Measurements from ENCODE around the gene ADGRG3.

DNA sequence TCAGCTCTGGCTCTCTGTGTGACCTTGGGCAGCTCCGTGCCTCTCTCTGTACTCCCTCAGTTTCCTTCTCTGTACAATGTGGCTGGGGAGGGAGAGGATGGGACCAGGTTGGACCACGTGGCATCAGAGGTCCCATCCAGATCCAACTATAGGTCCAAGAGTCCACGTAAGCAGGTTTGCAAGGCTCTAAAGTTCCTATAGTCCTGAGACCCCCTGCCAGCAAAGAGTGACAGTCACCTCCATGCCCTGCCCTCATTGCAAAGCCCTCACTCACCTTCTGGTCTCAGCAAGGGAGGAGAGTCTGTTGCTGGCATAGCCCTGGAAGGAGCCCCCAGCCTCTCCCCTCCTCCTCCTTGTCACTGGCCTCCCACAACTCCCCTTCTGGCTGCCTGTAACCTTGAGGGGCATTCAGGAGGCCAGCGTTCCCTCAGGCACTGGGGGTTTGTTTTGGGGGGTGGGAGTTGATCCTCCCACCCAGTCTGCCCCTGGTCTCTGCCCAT lies 20.4 kb downstream of the ADGRG3 start:
- TF ChIP-seq, protein P1, sequence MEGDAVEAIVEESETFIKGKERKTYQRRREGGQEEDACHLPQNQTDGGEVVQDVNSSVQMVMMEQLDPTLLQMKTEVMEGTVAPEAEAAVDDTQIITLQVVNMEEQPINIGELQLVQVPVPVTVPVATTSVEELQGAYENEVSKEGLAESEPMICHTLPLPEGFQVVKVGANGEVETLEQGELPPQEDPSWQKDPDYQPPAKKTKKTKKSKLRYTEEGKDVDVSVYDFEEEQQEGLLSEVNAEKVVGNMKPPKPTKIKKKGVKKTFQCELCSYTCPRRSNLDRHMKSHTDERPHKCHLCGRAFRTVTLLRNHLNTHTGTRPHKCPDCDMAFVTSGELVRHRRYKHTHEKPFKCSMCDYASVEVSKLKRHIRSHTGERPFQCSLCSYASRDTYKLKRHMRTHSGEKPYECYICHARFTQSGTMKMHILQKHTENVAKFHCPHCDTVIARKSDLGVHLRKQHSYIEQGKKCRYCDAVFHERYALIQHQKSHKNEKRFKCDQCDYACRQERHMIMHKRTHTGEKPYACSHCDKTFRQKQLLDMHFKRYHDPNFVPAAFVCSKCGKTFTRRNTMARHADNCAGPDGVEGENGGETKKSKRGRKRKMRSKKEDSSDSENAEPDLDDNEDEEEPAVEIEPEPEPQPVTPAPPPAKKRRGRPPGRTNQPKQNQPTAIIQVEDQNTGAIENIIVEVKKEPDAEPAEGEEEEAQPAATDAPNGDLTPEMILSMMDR (conservative IDR thresholded peaks at IDR 0.05) = no peak
- no peak for TF ChIP-seq ZFX (IDR thresholded peaks at IDR 0.05)
